Measurements from ENCODE around the gene ZNF766.

- TF ChIP-seq, protein P1, sequence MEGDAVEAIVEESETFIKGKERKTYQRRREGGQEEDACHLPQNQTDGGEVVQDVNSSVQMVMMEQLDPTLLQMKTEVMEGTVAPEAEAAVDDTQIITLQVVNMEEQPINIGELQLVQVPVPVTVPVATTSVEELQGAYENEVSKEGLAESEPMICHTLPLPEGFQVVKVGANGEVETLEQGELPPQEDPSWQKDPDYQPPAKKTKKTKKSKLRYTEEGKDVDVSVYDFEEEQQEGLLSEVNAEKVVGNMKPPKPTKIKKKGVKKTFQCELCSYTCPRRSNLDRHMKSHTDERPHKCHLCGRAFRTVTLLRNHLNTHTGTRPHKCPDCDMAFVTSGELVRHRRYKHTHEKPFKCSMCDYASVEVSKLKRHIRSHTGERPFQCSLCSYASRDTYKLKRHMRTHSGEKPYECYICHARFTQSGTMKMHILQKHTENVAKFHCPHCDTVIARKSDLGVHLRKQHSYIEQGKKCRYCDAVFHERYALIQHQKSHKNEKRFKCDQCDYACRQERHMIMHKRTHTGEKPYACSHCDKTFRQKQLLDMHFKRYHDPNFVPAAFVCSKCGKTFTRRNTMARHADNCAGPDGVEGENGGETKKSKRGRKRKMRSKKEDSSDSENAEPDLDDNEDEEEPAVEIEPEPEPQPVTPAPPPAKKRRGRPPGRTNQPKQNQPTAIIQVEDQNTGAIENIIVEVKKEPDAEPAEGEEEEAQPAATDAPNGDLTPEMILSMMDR (conservative IDR thresholded peaks at IDR 0.05), result no peak
- no peak for TF ChIP-seq ZFX (IDR thresholded peaks at IDR 0.05)
These were observed 35.0 kb upstream of the ZNF766 start for GRCh38 chr19:52234406-52234805.
